HepG2 (cell line): ENCODE measurements around the gene METTL22. TPM values are rescaled to one million over a fixed set of nuclear protein-coding genes. Genes with fewer than 3 reads are reported as not detected.

ENCODE experiments used
- ATAC-seq: fragments of 200-7000 bp; cut with Tn5 transposase; 3 replicates; pipeline ENCODE4 v1.9.1; 2020; ENCODE audit warnings: mild to moderate bottlenecking, moderate library complexity
- BruUV-seq: library from RNA; stranded (reverse); fragments of 400-500 nt; replicated peaks from 2 replicates; lab custom pipeline; 2021; lab: Mats Ljungman, UMichigan
- CTCF ChIA-PET: fragments of 300-600 bp; formaldehyde crosslinking; extraction: SDS; loops from one replicate; lab custom pipeline; 2021; ENCODE audit warnings: low total read pairs, inconsistent platforms, low intra/inter-chr PET ratio; lab: Yijun Ruan, JAX
- POLR2A ChIA-PET: fragments of 350-600 bp; sonication (Branson Sonifier 250); formaldehyde crosslinking; loops from one replicate; lab custom pipeline; 2020; ENCODE audit warnings: antibody characterized with exemption, inconsistent platforms; lab: Yijun Ruan, JAX
- DNase-seq: peaks from one replicate; pipeline ENCODE4 v3.0.0-alpha.2; 2015; ENCODE audit warnings: low spot score
- FAIRE-seq: peaks from 3 replicates; lab custom pipeline; 2011; peaks lifted over from hg19 to GRCh38; lab: Jason Lieb, UNC
- H2AFZ ChIP-seq: one replicate; pipeline ENCODE4 v1.6.1; 2011; ENCODE audit warnings: low read length, inconsistent platforms
- H3K27ac ChIP-seq: fragments of 300-600 bp; 3 replicates; pipeline ENCODE4 v1.8.0; 2011; ENCODE audit warnings: mixed run types, mild to moderate bottlenecking, mixed read lengths, low read length, inconsistent platforms; ENCODE audit not compliant: insufficient read depth; ENCODE audit errors: extremely low read length
- H3K27me3 ChIP-seq, 2 experiments: fragments of 200-600 bp in 1 of 2; 2 replicates in 1 of 2; 3 replicates in 1 of 2; pipeline versions ENCODE4 v1.6.0 to v1.8.0; 2011; ENCODE audit warnings: low read length in 2 of 2, mild to moderate bottlenecking in 2 of 2, moderate library complexity in 2 of 2, inconsistent platforms in 1 of 2; ENCODE audit not compliant: insufficient read depth in 2 of 2, control insufficient read depth in 1 of 2
- H3K36me3 ChIP-seq, 2 experiments: fragments of 200-600 bp in 1 of 2; replicated peaks in 1 of 2; 2 replicates in 1 of 2; 3 replicates in 1 of 2; pipeline versions ENCODE4 v1.5.1 to v1.8.0; 2011; ENCODE audit warnings: low read length in 2 of 2, inconsistent platforms in 1 of 2; ENCODE audit not compliant: insufficient read depth in 2 of 2, control insufficient read depth in 1 of 2
- H3K4me1 ChIP-seq: 2 replicates; pipeline ENCODE4 v1.5.1; 2012; ENCODE audit warnings: low read length, inconsistent platforms; ENCODE audit not compliant: insufficient read depth
- H3K4me2 ChIP-seq: 2 replicates; pipeline ENCODE4 v1.6.0; 2011; ENCODE audit warnings: low read depth, low read length, inconsistent platforms
- H3K4me3 ChIP-seq, 3 experiments: fragments of 200-600 bp in 1 of 3; sonication (generic), shearing (Covaris generic) in 1 of 3; replicated peaks in 1 of 3; 2 replicates each; pipeline ENCODE4 v1.5.1; 2011 to 2016; ENCODE audit warnings: low read length in 3 of 3, inconsistent platforms in 2 of 3, low read depth in 2 of 3, mild to moderate bottlenecking in 2 of 3, control low read depth in 1 of 3, mixed read lengths in 1 of 3; ENCODE audit not compliant: insufficient read depth in 1 of 3
- H3K79me2 ChIP-seq: one replicate; pipeline ENCODE4 v1.6.1; 2011; ENCODE audit warnings: low read length, inconsistent platforms; ENCODE audit not compliant: insufficient read depth
- H3K9ac ChIP-seq: 2 replicates; pipeline ENCODE4 v1.6.0; 2011; ENCODE audit warnings: mild to moderate bottlenecking, low read depth, low read length, inconsistent platforms; ENCODE audit not compliant: insufficient read depth
- H3K9me3 ChIP-seq: 2 replicates; pipeline ENCODE4 v1.5.1; 2012; ENCODE audit warnings: mild to moderate bottlenecking, low read length
- H4K20me1 ChIP-seq: 2 replicates; pipeline ENCODE4 v1.6.0; 2011; ENCODE audit warnings: inconsistent platforms, mild to moderate bottlenecking, low read length, moderate library complexity; ENCODE audit not compliant: insufficient read depth
- ATF7 ChIP-seq, 2 experiments: fragments of 450-650 bp in 1 of 2; sonication (generic) in 1 of 2; formaldehyde crosslinking in 1 of 2; IDR thresholded peaks; 2 replicates each; pipeline versions ENCODE4 v1.4.0 to v1.6.1; 2016 to 2020; ENCODE audit warnings: antibody characterized with exemption in 1 of 2, mild to moderate bottlenecking in 1 of 2, missing genetic modification reagents in 1 of 2
- CEBPB ChIP-seq: IDR thresholded peaks from 2 replicates; pipeline ENCODE4 v1.6.1; 2011; ENCODE audit warnings: low read depth, low read length, improper control_type of control experiment, borderline replicate concordance
- CREB1 ChIP-seq, 2 experiments: fragments of 450-650 bp in 1 of 2; IDR thresholded peaks; 2 replicates each; pipeline ENCODE4 v1.6.1; 2016 to 2017; ENCODE audit warnings: control low read depth in 1 of 2, mild to moderate bottlenecking in 1 of 2, missing compliant biosample characterization in 1 of 2, missing genetic modification characterization in 1 of 2
- FOSL2 ChIP-seq: sonication (generic); formaldehyde crosslinking; IDR thresholded peaks from 2 replicates; pipeline ENCODE4 v1.4.0; 2020; ENCODE audit warnings: missing genetic modification reagents
- NFE2L2 ChIP-seq: fragments of 150-350 bp; IDR thresholded peaks from 2 replicates; pipeline ENCODE4 v1.6.1; 2014; ENCODE audit warnings: low read length
- SRSF9 ChIP-seq: fragments of 200-400 bp; formaldehyde crosslinking; IDR thresholded peaks from 2 replicates; pipeline ENCODE4 v1.6.1; 2018; ENCODE audit warnings: borderline replicate concordance, mild to moderate bottlenecking, low read depth, low read length; ENCODE audit not compliant: insufficient read depth, poor library complexity, severe bottlenecking
- ZBTB21 ChIP-seq: sonication (generic); formaldehyde crosslinking; IDR thresholded peaks from 2 replicates; pipeline ENCODE4 v1.4.0; 2020; ENCODE audit warnings: missing genetic modification reagents
- ZNF263 ChIP-seq: sonication (generic); formaldehyde crosslinking; IDR thresholded peaks from 2 replicates; pipeline ENCODE4 v1.4.0; 2020; ENCODE audit warnings: missing genetic modification reagents
- ZNF331 ChIP-seq: sonication (generic); formaldehyde crosslinking; IDR thresholded peaks from 2 replicates; pipeline ENCODE4 v1.4.0; 2020; ENCODE audit warnings: missing genetic modification reagents
- WGBS: methylation state at CpG from one replicate; pipeline ENCODE4 v1.1.6; 2017; ENCODE audit warnings: low lambda C conversion rate; 5-methylcytosine and 5-hydroxymethylcytosine counted together
- in situ Hi-C: cut with HindIII; loops from 2 replicates; pipeline ENCODE4 v1.10.0; 2017; ENCODE audit warnings: low pct_unique_long_range_greater_than_20kb; ENCODE audit not compliant: extremely low pct_ligation_motif_present
- intact Hi-C: fragments of 100-400 bp; cut with micrococcal nuclease; formaldehyde crosslinking; loops from one replicate; pipeline ENCODE4 v1.10.0; 2022; ENCODE audit not compliant: unreplicated experiment
- polyA plus RNA-seq, 8 experiments: library from polyadenylated mRNA; depleted of rRNA in 3 of 8; stranded (reverse) in 7 of 8; unstranded in 1 of 8; fragments of >200 nt; fragmentation: Illumina TruSeq in 4 of 8; extraction: Trizol in 4 of 8; gene quantifications; 2 replicates each; pipeline versions ENCODE4 v1.2.1 to v1.2.3, GENCODE V29; 2011 to 2016; ENCODE audit warnings: low read depth in 4 of 8, missing spikeins in 1 of 8, mixed read lengths in 1 of 8; ENCODE audit not compliant: insufficient read depth in 1 of 8
- total RNA-seq, 5 experiments: library from RNA; depleted of rRNA; stranded (reverse); fragments of >200 nt; fragmentation: Illumina TruSeq; extraction: Trizol; gene quantifications; 2 replicates each; pipeline ENCODE4 v1.2.3, GENCODE V29; 2016; ENCODE audit warnings: low read depth in 1 of 5

The METTL22 gene
- total and polyA plus RNA-seq, 2 of the 13 experiments (the other 11 are each of a cell fraction or from before 2014, with no cell fraction given) = 36.2 to 94.8 TPM

DNA sequence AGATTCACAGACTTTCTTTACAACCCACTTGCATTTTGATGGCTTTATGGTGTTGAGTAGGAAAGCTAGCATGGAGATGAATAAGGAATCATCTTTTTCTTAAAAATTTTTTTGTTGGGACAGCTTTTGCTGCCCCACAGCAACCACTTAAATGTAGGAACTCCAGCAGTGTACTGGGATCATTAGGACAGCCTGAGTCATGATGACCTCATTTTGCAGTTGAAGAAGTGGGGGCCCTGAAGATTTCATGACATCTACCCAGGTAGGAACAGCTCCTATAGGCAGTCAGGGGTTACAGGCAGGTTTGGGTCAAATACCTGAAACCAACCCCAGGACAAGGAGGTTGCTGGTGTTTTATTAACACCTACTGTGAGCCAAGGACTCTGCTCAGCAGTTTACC, 2.1 kb downstream of the METTL22 start:
- CTCF ChIA-PET = no interaction called here
- FAIRE-seq (no peak), ATAC-seq (no peak), DNase-seq (no peak)
- POLR2A ChIA-PET = no interaction called here
- peak; percentile 30; the same call in 1 of the 2 replicates for TF ChIP-seq ATF7 (IDR thresholded peaks at IDR 0.05)
- no peak for TF ChIP-seq ATF7 (CRISPR knock-in tag; IDR thresholded peaks at IDR 0.05)
- 0 out of 2 replicates have a peak, but pooled peaks have one; percentile 40 for TF ChIP-seq ZBTB21 (CRISPR knock-in tag)
- peak; percentile 17; the same call in 1 of the 2 replicates for TF ChIP-seq NFE2L2
- TF ChIP-seq SRSF9 = no peak
- no peak for TF ChIP-seq ZNF331 (CRISPR knock-in tag)
- peak; percentile 22; the same call in 1 of the 2 replicates for TF ChIP-seq CREB1 (IDR thresholded peaks at IDR 0.05)
- no peak for TF ChIP-seq CREB1 (CRISPR knock-in tag; IDR thresholded peaks at IDR 0.05)
- peak; percentile 51 for TF ChIP-seq FOSL2
- peak overlapping the region; percentile 88 for H3K4me2 ChIP-seq
- peaks cover 0 to 16% of the 10 kb centered on the region in 2 experiments; a peak in 2 of 5 replicates for H3K27me3 ChIP-seq
- 0 out of 2 replicates have a peak, but pooled peaks cover 5% of the 10 kb centered on the region for H4K20me1 ChIP-seq
- H3K4me1 ChIP-seq = peaks cover 41% of the 10 kb centered on the region
- no peak overlapping the region for H3K4me3 ChIP-seq
- no peaks in the 10 kb centered on the region for H3K9me3 ChIP-seq
- H2AFZ ChIP-seq = no peak overlapping the region
- peaks cover 21 to 41% of the 10 kb centered on the region in 2 experiments for H3K36me3 ChIP-seq
- in situ Hi-C loops = loop anchor here (5.0 kb wide), 1 partner anchor 56 kb away; no protein-coding TSS in a partner anchor
- intact Hi-C loops = no loop called here
- BruUV-seq = no TSS peak
- no peak overlapping the region for H3K27ac ChIP-seq
- H3K79me2 ChIP-seq = peaks cover 38% of the 10 kb centered on the region
- H3K9ac ChIP-seq = no peak overlapping the region

DNA sequence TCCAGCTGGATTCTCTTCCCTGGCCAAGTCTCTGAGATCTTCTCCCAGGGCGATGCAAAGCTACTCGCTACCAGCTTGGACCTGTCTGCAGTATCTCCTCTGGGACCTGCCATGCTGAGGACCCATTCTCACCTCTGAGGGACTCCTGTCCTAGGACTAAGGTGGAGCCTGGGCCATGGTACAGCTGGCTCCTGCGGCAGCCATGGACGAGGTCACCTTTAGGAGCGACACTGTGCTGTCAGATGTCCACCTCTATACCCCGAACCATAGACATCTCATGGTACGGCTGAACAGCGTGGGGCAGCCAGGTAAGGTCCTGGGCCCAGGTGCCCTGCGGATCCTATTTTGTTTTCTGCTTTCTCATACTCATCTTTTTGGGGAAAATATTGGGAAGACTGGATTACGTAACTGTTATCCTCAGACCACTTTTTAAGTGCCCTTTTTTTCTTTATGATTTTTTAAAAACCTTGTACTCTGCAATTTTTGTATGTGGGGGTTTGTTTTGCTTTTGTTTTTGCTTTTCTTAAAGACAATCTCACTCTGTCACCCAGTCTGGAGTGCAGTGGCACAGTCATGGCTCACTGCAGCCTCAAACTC, 4.1 kb downstream of the METTL22 start:
- in situ Hi-C loops (no loop called here), intact Hi-C loops (no loop called here)
- POLR2A ChIA-PET = no interaction called here
- no peak overlapping the region for H3K4me2 ChIP-seq
- H3K27me3 ChIP-seq = peaks cover 0 to 6% of the 10 kb centered on the region in 2 experiments; a peak in 1 of 5 replicates
- H3K4me3 ChIP-seq = no peak overlapping the region
- WGBS = 97% methylated on average over 10 of the region's 10 CpGs
- 0 out of 2 replicates have a peak, but pooled peaks cover 5% of the 10 kb centered on the region for H4K20me1 ChIP-seq
- FAIRE-seq (no peak), ATAC-seq (no peak), DNase-seq (no peak)
- peaks cover 39 to 60% of the 10 kb centered on the region in 2 experiments for H3K36me3 ChIP-seq
- BruUV-seq = no TSS peak
- TF ChIP-seq ZNF263 (CRISPR knock-in tag) = no peak
- TF ChIP-seq CEBPB = peak; percentile 57
- peaks cover 38% of the 10 kb centered on the region for H3K79me2 ChIP-seq
- no peaks in the 10 kb centered on the region for H3K9me3 ChIP-seq
- peaks cover 46% of the 10 kb centered on the region for H3K4me1 ChIP-seq
- H3K9ac ChIP-seq = no peak overlapping the region
- H3K27ac ChIP-seq = no peak overlapping the region
- CTCF ChIA-PET = no interaction called here
- no peak overlapping the region for H2AFZ ChIP-seq
